OCI-LY1 (cell line): ENCODE data around the gene WIF1.

ENCODE experiments used
- EZH2 ChIP-seq: fragments of 200-600 bp; sonication (generic), shearing (Covaris generic); IDR thresholded peaks from 2 replicates; pipeline ENCODE4 v1.8.0; 2017; ENCODE audit warnings: borderline replicate concordance, mixed run types, mild to moderate bottlenecking, antibody characterized with exemption, low read length, moderate library complexity, mixed read lengths
- TF ChIP-seq, protein P1 (sequence below): fragments of 200-600 bp; sonication (generic), shearing (Covaris generic); IDR thresholded peaks from 2 replicates; pipeline ENCODE4 v1.5.1; 2017; ENCODE audit warnings: mild to moderate bottlenecking, antibody characterized with exemption, low read length, moderate library complexity, mixed read lengths

DNA sequence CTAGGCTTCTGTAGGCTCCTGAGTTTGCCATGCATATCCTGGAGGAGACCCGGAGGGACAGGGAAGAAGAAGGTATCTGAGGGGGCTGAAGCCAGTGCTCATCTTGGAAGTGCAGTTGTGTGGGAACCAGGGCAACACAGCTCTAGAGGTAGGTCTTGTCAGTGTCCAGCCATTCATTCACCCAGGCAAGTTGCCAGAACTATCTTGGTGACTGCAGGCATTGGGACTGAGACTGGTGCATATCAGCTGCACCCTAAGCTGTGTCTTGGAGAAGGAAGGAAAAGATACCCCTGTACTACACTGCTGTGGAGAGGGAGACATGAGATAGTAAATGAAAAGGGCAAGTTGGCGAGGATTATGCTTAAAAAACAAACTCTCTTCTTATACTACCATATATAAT lies 4.9 kb upstream of the WIF1 start:
- TF ChIP-seq, protein P1, sequence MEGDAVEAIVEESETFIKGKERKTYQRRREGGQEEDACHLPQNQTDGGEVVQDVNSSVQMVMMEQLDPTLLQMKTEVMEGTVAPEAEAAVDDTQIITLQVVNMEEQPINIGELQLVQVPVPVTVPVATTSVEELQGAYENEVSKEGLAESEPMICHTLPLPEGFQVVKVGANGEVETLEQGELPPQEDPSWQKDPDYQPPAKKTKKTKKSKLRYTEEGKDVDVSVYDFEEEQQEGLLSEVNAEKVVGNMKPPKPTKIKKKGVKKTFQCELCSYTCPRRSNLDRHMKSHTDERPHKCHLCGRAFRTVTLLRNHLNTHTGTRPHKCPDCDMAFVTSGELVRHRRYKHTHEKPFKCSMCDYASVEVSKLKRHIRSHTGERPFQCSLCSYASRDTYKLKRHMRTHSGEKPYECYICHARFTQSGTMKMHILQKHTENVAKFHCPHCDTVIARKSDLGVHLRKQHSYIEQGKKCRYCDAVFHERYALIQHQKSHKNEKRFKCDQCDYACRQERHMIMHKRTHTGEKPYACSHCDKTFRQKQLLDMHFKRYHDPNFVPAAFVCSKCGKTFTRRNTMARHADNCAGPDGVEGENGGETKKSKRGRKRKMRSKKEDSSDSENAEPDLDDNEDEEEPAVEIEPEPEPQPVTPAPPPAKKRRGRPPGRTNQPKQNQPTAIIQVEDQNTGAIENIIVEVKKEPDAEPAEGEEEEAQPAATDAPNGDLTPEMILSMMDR = no peak
- no peak for TF ChIP-seq EZH2
